ENCODE measurements around the gene SMIM10. TPM values are rescaled to one million over a fixed set of nuclear protein-coding genes. Genes with fewer than 3 reads are reported as not detected.
"Not testable (repeated sequence)": the region's sequence is repeated elsewhere in the genome, so short reads cannot be mapped to it uniquely, and the experiment has no call there.

Gene SMIM10
- total RNA-seq, 2 experiments from 2014 or later = not detected

GRCh38 chrX:134949271-134949670, 41.5 kb upstream of the SMIM10 start:
- intact Hi-C loops (cut with DNase I, micrococcal nuclease) = no loop called here
- CTCF ChIA-PET = no interaction called here
- ATAC-seq (ENCODE audit: poor library complexity) = no peak

GRCh38 chrX:134957836-134958235, 33.0 kb upstream of the SMIM10 start:
- CTCF ChIA-PET = no interaction called here
- no peak overlapping the region for H3K4me3 Mint-ChIP-seq

More at GRCh38 chrX:134949271-134949670, 41.5 kb upstream of the SMIM10 start:
- no peaks in the 10 kb centered on the region for H3K4me1 ChIP-seq (ENCODE audit: insufficient read depth, low read length)
- H3K27me3 ChIP-seq (ENCODE audit: control insufficient read depth in 1 of 2, insufficient read depth in 2 of 2, low read length in 2 of 2) = no peaks in the 10 kb centered on the region
- Mint-ChIP-seq H3K4me3 (no peak overlapping the region), H3K4me1 (ENCODE audit: low read depth) (no peaks in the 10 kb centered on the region), H3K9me3 (no peaks in the 10 kb centered on the region), H3K27ac (no peak overlapping the region), H3K27me3 (no peaks in the 10 kb centered on the region), H3K36me3 (ENCODE audit: low read depth) (no peaks in the 10 kb centered on the region)
- POLR2A ChIA-PET = no interaction called here
- DNase-seq = no peak
- H3K27ac ChIP-seq (ENCODE audit: low read depth in 1 of 2, low read length in 2 of 2) = no peak overlapping the region
- H3K36me3 ChIP-seq (ENCODE audit: insufficient read depth, low read length) = no peaks in the 10 kb centered on the region
- H3K4me3 ChIP-seq (ENCODE audit: low read length) = no peak overlapping the region
- H3K9me3 ChIP-seq (ENCODE audit: control insufficient read depth in 1 of 2, insufficient read depth in 1 of 2, low read length in 2 of 2) = no peaks in the 10 kb centered on the region
- TF ChIP-seq CTCF (IDR thresholded peaks at IDR 0.05) = no peak

GRCh38 chrX:134960366-134960765, 30.4 kb upstream of the SMIM10 start:
- H3K27ac ChIP-seq (ENCODE audit: low read depth in 1 of 2, low read length in 2 of 2); H3K36me3 ChIP-seq (ENCODE audit: insufficient read depth, low read length); H3K27ac Mint-ChIP-seq; ATAC-seq (ENCODE audit: poor library complexity); H3K4me3 ChIP-seq (ENCODE audit: low read length); H3K27me3 ChIP-seq (ENCODE audit: control insufficient read depth in 1 of 2, insufficient read depth in 2 of 2, low read length in 2 of 2); POLR2A ChIA-PET; H3K4me1 Mint-ChIP-seq (ENCODE audit: low read depth); H3K9me3 Mint-ChIP-seq; H3K4me1 ChIP-seq (ENCODE audit: insufficient read depth, low read length); DNase-seq; H3K4me3 Mint-ChIP-seq; H3K9me3 ChIP-seq (ENCODE audit: control insufficient read depth in 1 of 2, insufficient read depth in 1 of 2, low read length in 2 of 2); CTCF ChIA-PET; H3K36me3 Mint-ChIP-seq (ENCODE audit: low read depth): not testable (repeated sequence)
- intact Hi-C loops (cut with DNase I, micrococcal nuclease) = loop anchor here in 1 of 2 experiments (10.0 kb wide), 1 partner anchor 514 kb away; no protein-coding TSS in a partner anchor
- peaks cover 16% of the 10 kb centered on the region for H3K27me3 Mint-ChIP-seq

More at GRCh38 chrX:134957836-134958235, 33.0 kb upstream of the SMIM10 start:
- H3K4me1 ChIP-seq (ENCODE audit: insufficient read depth, low read length) = no peaks in the 10 kb centered on the region
- Mint-ChIP-seq H3K27ac (no peak overlapping the region), H3K27me3 (peaks cover 9% of the 10 kb centered on the region), H3K4me1 (ENCODE audit: low read depth) (no peaks in the 10 kb centered on the region), H3K36me3 (ENCODE audit: low read depth) (no peaks in the 10 kb centered on the region), H3K9me3 (no peaks in the 10 kb centered on the region)
- no peak overlapping the region for H3K4me3 ChIP-seq (ENCODE audit: low read length)
- no peak overlapping the region for H3K27ac ChIP-seq (ENCODE audit: low read depth in 1 of 2, low read length in 2 of 2)
- intact Hi-C loops (cut with DNase I, micrococcal nuclease) = no loop called here
- no peak for TF ChIP-seq CTCF (IDR thresholded peaks at IDR 0.05)
- no peaks in the 10 kb centered on the region for H3K36me3 ChIP-seq (ENCODE audit: insufficient read depth, low read length)
- DNase-seq (no peak), ATAC-seq (ENCODE audit: poor library complexity) (no peak)
- H3K9me3 ChIP-seq (ENCODE audit: control insufficient read depth in 1 of 2, insufficient read depth in 1 of 2, low read length in 2 of 2) = no peaks in the 10 kb centered on the region
- H3K27me3 ChIP-seq (ENCODE audit: control insufficient read depth in 1 of 2, insufficient read depth in 2 of 2, low read length in 2 of 2) = peaks cover 0 to 3% of the 10 kb centered on the region in 2 experiments
- POLR2A ChIA-PET = no interaction called here

- ATAC-seq (ENCODE audit: poor library complexity) (no peak), DNase-seq (no peak)
- Mint-ChIP-seq H3K27me3 (peaks cover 16% of the 10 kb centered on the region), H3K36me3 (ENCODE audit: low read depth) (no peaks in the 10 kb centered on the region), H3K9me3 (no peaks in the 10 kb centered on the region), H3K27ac (no peak overlapping the region), H3K4me3 (no peak overlapping the region), H3K4me1 (ENCODE audit: low read depth) (no peaks in the 10 kb centered on the region)
- no peaks in the 10 kb centered on the region for H3K9me3 ChIP-seq (ENCODE audit: control insufficient read depth in 1 of 2, insufficient read depth in 1 of 2, low read length in 2 of 2)
- no peak for TF ChIP-seq CTCF (IDR thresholded peaks at IDR 0.05)
- H3K27ac ChIP-seq (ENCODE audit: low read depth in 1 of 2, low read length in 2 of 2) = no peak overlapping the region
- intact Hi-C loops (cut with DNase I, micrococcal nuclease) = loop anchor here in 1 of 2 experiments (10.0 kb wide), 1 partner anchor 512 kb away; no protein-coding TSS in a partner anchor
- H3K4me1 ChIP-seq (ENCODE audit: insufficient read depth, low read length) = peaks cover 2% of the 10 kb centered on the region
- peaks cover 0 to 4% of the 10 kb centered on the region in 2 experiments for H3K27me3 ChIP-seq (ENCODE audit: control insufficient read depth in 1 of 2, insufficient read depth in 2 of 2, low read length in 2 of 2)
- ChIA-PET POLR2A (no interaction called here), CTCF (no interaction called here)
- no peak overlapping the region for H3K4me3 ChIP-seq (ENCODE audit: low read length)
- H3K36me3 ChIP-seq (ENCODE audit: insufficient read depth, low read length) = no peaks in the 10 kb centered on the region
These were observed 27.8 kb upstream of the SMIM10 start for GRCh38 chrX:134963041-134963440.
